CD4-positive, CD25-positive, alpha-beta regulatory T cell (primary cell): ENCODE measurements around the gene DSCAM. TPM values are rescaled to one million over a fixed set of nuclear protein-coding genes. Genes with fewer than 3 reads are reported as not detected.

Experiments
- ATAC-seq, 2 donors: fragments of 150-1000 bp; cut with Tn5 transposase; one replicate each; pipeline ENCODE4 v1.10.0; 2021; ENCODE audit warnings: low read depth in 2 of 2, moderate number of reproducible peaks in 2 of 2, moderate library complexity in 1 of 2
- DNase-seq, 3 donors: peaks; one replicate each; pipeline versions ENCODE4 v3.0.0 to v3.0.0-alpha.2; 2012 to 2022; ENCODE audit warnings: mixed read lengths in 1 of 3
- H3K27ac ChIP-seq: one replicate; pipeline ENCODE4 v1.7.0; 2013; ENCODE audit warnings: mild to moderate bottlenecking, low read length; ENCODE audit not compliant: insufficient read depth, poor library complexity, severe bottlenecking
- H3K27me3 ChIP-seq: one replicate; pipeline ENCODE4 v1.7.0; 2013; ENCODE audit warnings: low read length; ENCODE audit not compliant: control insufficient read depth, insufficient read depth
- H3K36me3 ChIP-seq: one replicate; pipeline ENCODE4 v1.7.0; 2013; ENCODE audit warnings: mild to moderate bottlenecking, low read length, moderate library complexity; ENCODE audit not compliant: control insufficient read depth, insufficient read depth
- H3K4me1 ChIP-seq: 2 replicates; pipeline ENCODE4 v1.7.0; 2013; ENCODE audit warnings: mild to moderate bottlenecking, low read length; ENCODE audit not compliant: insufficient read depth, control insufficient read depth, poor library complexity, severe bottlenecking
- H3K4me3 ChIP-seq: one replicate; pipeline ENCODE4 v1.7.0; 2013; ENCODE audit warnings: low read depth, mild to moderate bottlenecking, low read length, moderate library complexity
- H3K9me3 ChIP-seq, 2 experiments: 1 replicate in 1 of 2; 2 replicates in 1 of 2; pipeline ENCODE4 v1.7.0; 2013; ENCODE audit warnings: low read length in 2 of 2, mild to moderate bottlenecking in 1 of 2, moderate library complexity in 1 of 2; ENCODE audit not compliant: control insufficient read depth in 2 of 2
- H3K27ac Mint-ChIP-seq, 3 donors: one replicate each; pipeline ENCODE4 v1.8.0; 2020 to 2022; ENCODE audit warnings: mild to moderate bottlenecking in 3 of 3, mixed read lengths in 3 of 3, moderate library complexity in 2 of 3
- H3K27me3 Mint-ChIP-seq: one replicate; pipeline ENCODE4 v1.8.0; 2022; ENCODE audit warnings: mild to moderate bottlenecking, mixed read lengths
- H3K36me3 Mint-ChIP-seq: one replicate; pipeline ENCODE4 v1.8.0; 2020; ENCODE audit warnings: mixed read lengths
- H3K4me1 Mint-ChIP-seq, 4 donors: one replicate each; pipeline ENCODE4 v1.8.0; 2020 to 2022; ENCODE audit warnings: mixed read lengths in 4 of 4, mild to moderate bottlenecking in 1 of 4
- H3K4me3 Mint-ChIP-seq, 4 donors: one replicate each; pipeline ENCODE4 v1.8.0; 2020 to 2022; ENCODE audit warnings: mild to moderate bottlenecking in 4 of 4, mixed read lengths in 4 of 4, moderate library complexity in 3 of 4
- H3K9me3 Mint-ChIP-seq, 7 donors: one replicate each; pipeline ENCODE4 v1.8.0; 2020 to 2022; ENCODE audit warnings: mixed read lengths in 7 of 7, mild to moderate bottlenecking in 3 of 7, moderate library complexity in 2 of 7
- polyA plus RNA-seq, 4 donors: library from polyadenylated mRNA; unstranded; fragments of 300-500 nt; fragmentation: Illumina TruSeq; gene quantifications; one replicate each; pipeline ENCODE4 v1.2.3, GENCODE V29; 2021
- total RNA-seq: library from RNA; stranded (reverse); gene quantifications from one replicate; pipeline ENCODE4 v1.2.3, GENCODE V29; 2022

Gene DSCAM
- total and polyA plus RNA-seq, 5 donors from 2014 or later = not detected

GRCh38 chr21:40696246-40696645 is 150.7 kb downstream of the DSCAM start:
- Histone ChIP-seq H3K36me3 (no peaks in the 10 kb centered on the region), H3K4me3 (no peak overlapping the region), H3K4me1 (no peaks in the 10 kb centered on the region), H3K27ac (no peak overlapping the region), H3K27me3 (no peaks in the 10 kb centered on the region), H3K9me3 (no peaks in the 10 kb centered on the region)
- Mint-ChIP-seq H3K9me3 (peaks cover 0 to 10% (median 0%) of the 10 kb centered on the region in 7 donors), H3K36me3 (no peaks in the 10 kb centered on the region), H3K4me3 (no peak overlapping the region), H3K4me1 (no peaks in the 10 kb centered on the region), H3K27me3 (no peaks in the 10 kb centered on the region), H3K27ac (no peak overlapping the region)
- DNase-seq (no peak), ATAC-seq (no peak)

- H3K4me1 ChIP-seq = no peaks in the 10 kb centered on the region
- Mint-ChIP-seq H3K4me3 (no peak overlapping the region), H3K4me1 (no peaks in the 10 kb centered on the region), H3K27me3 (peaks cover 7% of the 10 kb centered on the region), H3K27ac (no peak overlapping the region), H3K36me3 (no peaks in the 10 kb centered on the region), H3K9me3 (peaks cover 0 to 10% (median 2%) of the 10 kb centered on the region in 7 donors)
- ATAC-seq (no peak), DNase-seq (no peak)
- no peaks in the 10 kb centered on the region for H3K27me3 ChIP-seq
- no peak overlapping the region for H3K27ac ChIP-seq
- H3K36me3 ChIP-seq = no peaks in the 10 kb centered on the region
- no peaks in the 10 kb centered on the region for H3K9me3 ChIP-seq
- H3K4me3 ChIP-seq = no peak overlapping the region
These were observed 157.1 kb downstream of the DSCAM start for GRCh38 chr21:40689840-40690360.

- no peaks in the 10 kb centered on the region for H3K4me1 ChIP-seq
- no peak overlapping the region for H3K4me3 Mint-ChIP-seq
- no peak overlapping the region for H3K4me3 ChIP-seq
- H3K27me3 ChIP-seq = no peaks in the 10 kb centered on the region
- no peak for ATAC-seq
- peaks cover 0 to 10% (median 2%) of the 10 kb centered on the region in 7 donors for H3K9me3 Mint-ChIP-seq
- no peaks in the 10 kb centered on the region for H3K9me3 ChIP-seq
- H3K27ac Mint-ChIP-seq = no peak overlapping the region
- H3K27me3 Mint-ChIP-seq = peaks cover 7% of the 10 kb centered on the region
- H3K4me1 Mint-ChIP-seq = no peaks in the 10 kb centered on the region
- H3K27ac ChIP-seq = no peak overlapping the region
- no peaks in the 10 kb centered on the region for H3K36me3 ChIP-seq
- DNase-seq = no peak
- H3K36me3 Mint-ChIP-seq = no peaks in the 10 kb centered on the region
These were observed 157.7 kb downstream of the DSCAM start for GRCh38 chr21:40689217-40689616.

GRCh38 chr21:40688106-40688864 is 158.7 kb downstream of the DSCAM start:
- Mint-ChIP-seq H3K4me1 (no peaks in the 10 kb centered on the region), H3K27ac (no peak overlapping the region), H3K36me3 (no peaks in the 10 kb centered on the region), H3K27me3 (peaks cover 7% of the 10 kb centered on the region), H3K4me3 (no peak overlapping the region), H3K9me3 (peaks cover 0 to 10% (median 5%) of the 10 kb centered on the region in 7 donors)
- no peaks in the 10 kb centered on the region for H3K9me3 ChIP-seq
- H3K4me1 ChIP-seq = no peaks in the 10 kb centered on the region
- no peaks in the 10 kb centered on the region for H3K27me3 ChIP-seq
- H3K36me3 ChIP-seq = no peaks in the 10 kb centered on the region
- H3K4me3 ChIP-seq = no peak overlapping the region
- H3K27ac ChIP-seq = no peak overlapping the region
- no peak for DNase-seq
- ATAC-seq = no peak

GRCh38 chr21:40687625-40688024 is 159.3 kb downstream of the DSCAM start:
- H3K4me3 Mint-ChIP-seq = no peak overlapping the region

GRCh38 chr21:40686526-40686925 is 160.4 kb downstream of the DSCAM start:
- no peak overlapping the region for H3K27ac Mint-ChIP-seq
- no peak for DNase-seq
- no peaks in the 10 kb centered on the region for H3K27me3 ChIP-seq
- no peak overlapping the region for H3K27ac ChIP-seq
- H3K9me3 Mint-ChIP-seq = peaks cover 2 to 15% (median 7%) of the 10 kb centered on the region in 7 donors
- no peak for ATAC-seq
- H3K27me3 Mint-ChIP-seq = peaks cover 7% of the 10 kb centered on the region
- no peaks in the 10 kb centered on the region for H3K36me3 ChIP-seq
- no peak overlapping the region for H3K4me3 Mint-ChIP-seq
- no peaks in the 10 kb centered on the region for H3K4me1 Mint-ChIP-seq
- no peaks in the 10 kb centered on the region for H3K36me3 Mint-ChIP-seq
- no peaks in the 10 kb centered on the region for H3K4me1 ChIP-seq
- H3K4me3 ChIP-seq = no peak overlapping the region
- H3K9me3 ChIP-seq = no peaks in the 10 kb centered on the region

More at GRCh38 chr21:40687625-40688024, 159.3 kb downstream of the DSCAM start:
- Mint-ChIP-seq H3K9me3 (peaks cover 0 to 10% (median 7%) of the 10 kb centered on the region in 7 donors), H3K27me3 (peaks cover 7% of the 10 kb centered on the region), H3K36me3 (no peaks in the 10 kb centered on the region), H3K27ac (no peak overlapping the region), H3K4me1 (no peaks in the 10 kb centered on the region)
- no peaks in the 10 kb centered on the region for H3K36me3 ChIP-seq
- H3K4me3 ChIP-seq = no peak overlapping the region
- no peak overlapping the region for H3K27ac ChIP-seq
- no peaks in the 10 kb centered on the region for H3K27me3 ChIP-seq
- no peak for ATAC-seq
- H3K9me3 ChIP-seq = no peaks in the 10 kb centered on the region
- no peak for DNase-seq
- H3K4me1 ChIP-seq = no peaks in the 10 kb centered on the region

- Mint-ChIP-seq H3K4me1 (no peaks in the 10 kb centered on the region), H3K27me3 (no peaks in the 10 kb centered on the region), H3K4me3 (no peak overlapping the region), H3K9me3 (peaks cover 0 to 15% (median 3%) of the 10 kb centered on the region in 7 donors), H3K36me3 (no peaks in the 10 kb centered on the region), H3K27ac (no peak overlapping the region)
- H3K27me3 ChIP-seq = no peaks in the 10 kb centered on the region
- no peaks in the 10 kb centered on the region for H3K4me1 ChIP-seq
- no peak overlapping the region for H3K27ac ChIP-seq
- DNase-seq (no peak), ATAC-seq (no peak)
- H3K36me3 ChIP-seq = no peaks in the 10 kb centered on the region
- H3K4me3 ChIP-seq = no peak overlapping the region
- no peaks in the 10 kb centered on the region for H3K9me3 ChIP-seq
These were observed 161.8 kb downstream of the DSCAM start for GRCh38 chr21:40685141-40685540.

GRCh38 chr21:40684726-40685125 is 162.2 kb downstream of the DSCAM start:
- Histone ChIP-seq H3K9me3 (no peaks in the 10 kb centered on the region), H3K4me3 (no peak overlapping the region), H3K4me1 (no peaks in the 10 kb centered on the region), H3K27me3 (no peaks in the 10 kb centered on the region), H3K27ac (no peak overlapping the region), H3K36me3 (no peaks in the 10 kb centered on the region)
- Mint-ChIP-seq H3K36me3 (no peaks in the 10 kb centered on the region), H3K4me3 (no peak overlapping the region), H3K27ac (no peak overlapping the region), H3K9me3 (peaks cover 0 to 15% (median 3%) of the 10 kb centered on the region in 7 donors), H3K27me3 (no peaks in the 10 kb centered on the region), H3K4me1 (no peaks in the 10 kb centered on the region)
- no peak for ATAC-seq
- no peak for DNase-seq
